Inferior parietal cortex (tissue), 1 donor: ENCODE data around the gene NBPF10.
"Not testable (repeated sequence)": the region's sequence is repeated elsewhere in the genome, so short reads cannot be mapped to it uniquely, and the experiment has no call there.

Experiments used
- DNase-seq: peaks from one replicate; pipeline ENCODE4 v3.0.0-alpha.2; 2016; ENCODE audit errors: extremely low spot score

NBPF10 gene, protein sequence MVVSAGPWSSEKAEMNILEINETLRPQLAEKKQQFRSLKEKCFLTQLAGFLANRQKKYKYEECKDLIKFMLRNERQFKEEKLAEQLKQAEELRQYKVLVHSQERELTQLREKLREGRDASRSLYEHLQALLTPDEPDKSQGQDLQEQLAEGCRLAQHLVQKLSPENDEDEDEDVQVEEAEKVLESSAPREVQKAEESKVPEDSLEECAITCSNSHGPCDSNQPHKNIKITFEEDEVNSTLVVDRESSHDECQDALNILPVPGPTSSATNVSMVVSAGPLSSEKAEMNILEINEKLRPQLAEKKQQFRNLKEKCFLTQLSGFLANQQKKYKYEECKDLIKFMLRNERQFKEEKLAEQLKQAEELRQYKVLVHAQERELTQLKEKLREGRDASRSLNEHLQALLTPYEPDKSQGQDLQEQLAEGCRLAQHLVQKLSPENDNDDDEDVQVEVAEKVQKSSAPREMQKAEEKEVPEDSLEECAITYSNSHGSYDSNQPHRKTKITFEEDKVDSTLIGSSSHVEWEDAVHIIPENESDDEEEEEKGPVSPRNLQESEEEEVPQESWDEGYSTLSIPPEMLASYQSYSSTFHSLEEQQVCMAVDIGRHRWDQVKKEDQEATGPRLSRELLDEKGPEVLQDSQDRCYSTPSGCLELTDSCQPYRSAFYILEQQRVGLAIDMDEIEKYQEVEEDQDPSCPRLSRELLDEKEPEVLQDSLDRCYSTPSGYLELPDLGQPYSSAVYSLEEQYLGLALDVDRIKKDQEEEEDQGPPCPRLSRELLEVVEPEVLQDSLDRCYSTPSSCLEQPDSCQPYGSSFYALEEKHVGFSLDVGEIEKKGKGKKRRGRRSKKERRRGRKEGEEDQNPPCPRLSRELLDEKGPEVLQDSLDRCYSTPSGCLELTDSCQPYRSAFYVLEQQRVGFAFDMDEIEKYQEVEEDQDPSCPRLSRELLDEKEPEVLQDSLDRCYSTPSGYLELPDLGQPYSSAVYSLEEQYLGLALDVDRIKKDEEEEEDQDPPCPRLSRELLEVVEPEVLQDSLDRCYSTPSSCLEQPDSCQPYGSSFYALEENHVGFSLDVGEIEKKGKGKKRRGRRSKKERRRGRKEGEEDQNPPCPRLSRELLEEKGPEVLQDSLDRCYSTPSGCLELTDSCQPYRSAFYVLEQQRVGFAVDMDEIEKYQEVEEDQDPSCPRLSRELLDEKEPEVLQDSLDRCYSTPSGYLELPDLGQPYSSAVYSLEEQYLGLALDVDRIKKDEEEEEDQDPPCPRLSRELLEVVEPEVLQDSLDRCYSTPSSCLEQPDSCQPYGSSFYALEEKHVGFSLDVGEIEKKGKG (N-terminal part only)

DNA sequence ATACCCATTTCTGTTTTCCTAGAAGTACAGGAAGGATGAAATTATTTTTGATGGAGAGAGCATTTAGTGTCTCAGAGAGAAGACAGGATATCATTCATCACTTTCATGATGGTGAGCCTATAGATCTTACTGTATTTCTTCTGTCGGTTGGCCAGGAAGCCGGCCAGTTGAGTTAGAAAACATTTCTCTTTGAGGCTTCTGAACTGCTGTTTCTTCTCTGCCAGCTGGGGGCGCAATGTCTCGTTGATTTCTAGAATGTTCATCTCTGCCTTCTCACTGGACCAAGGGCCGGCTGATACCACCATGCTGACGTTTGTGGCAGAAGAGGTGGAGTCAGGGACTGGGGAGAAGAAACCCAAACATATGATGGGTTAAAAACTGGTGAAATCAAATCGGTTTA, at the start of gene NBPF10:
TSS of gene NBPF10 (minus strand) at position 340 of the 400 bp plus-strand sequence. CDS start at position 305, 35 bp downstream.
- DNase-seq, result not testable (repeated sequence)

DNA sequence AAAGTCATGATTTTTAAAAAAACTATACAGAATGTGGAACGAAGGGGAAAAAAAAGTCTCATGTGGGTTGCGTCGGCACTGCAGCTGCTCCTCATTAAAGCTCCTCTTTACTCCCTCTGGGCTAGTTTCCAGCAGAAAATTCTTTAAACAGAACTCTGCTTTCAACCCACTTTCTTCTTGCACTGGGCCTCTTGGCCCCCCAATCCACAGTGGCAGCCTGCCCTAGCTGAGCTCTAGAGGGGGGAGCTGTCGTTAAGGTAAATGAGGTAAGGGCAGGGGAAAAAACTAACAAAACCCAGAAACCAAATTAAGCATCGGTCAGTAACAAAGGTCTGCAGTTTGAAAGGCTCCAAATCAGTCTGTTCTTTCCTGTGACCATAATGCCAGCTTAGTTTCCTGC, 29.9 kb upstream of the NBPF10 start:
- DNase-seq, result not testable (repeated sequence)

GRCh38 chr1:146167740-146168139, 23.1 kb upstream of the NBPF10 start:
- not testable (repeated sequence) for DNase-seq

DNA sequence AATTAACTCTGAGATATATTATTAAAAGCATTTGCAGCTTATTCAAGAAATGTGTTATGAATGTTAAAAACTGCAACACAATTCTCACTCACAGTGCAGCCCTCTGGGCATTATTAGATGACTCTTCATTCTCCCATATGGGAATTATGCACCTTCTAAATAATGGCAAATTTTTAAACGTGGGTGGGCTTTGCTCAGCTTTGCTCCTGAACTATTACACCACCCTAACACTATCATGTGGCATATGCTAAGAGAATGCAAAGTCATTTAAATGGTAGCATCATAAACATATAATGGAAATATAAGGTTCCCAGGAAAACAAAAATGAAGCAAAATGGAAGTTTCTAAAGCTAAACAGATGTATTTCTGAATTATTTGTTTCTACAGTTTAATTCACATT, 22.7 kb upstream of the NBPF10 start:
- not testable (repeated sequence) for DNase-seq
